Lung (tissue), 12 donors: Measurements from ENCODE around the gene GAL3ST1. TPM values are rescaled to one million over a fixed set of nuclear protein-coding genes. Genes with fewer than 3 reads are reported as not detected.

Source experiments
- ATAC-seq: fragments of 200-7000 bp; cut with Tn5 transposase; one replicate; pipeline ENCODE4 v1.9.1; 2020; ENCODE audit warnings: moderate number of reproducible peaks; ENCODE audit not compliant: insufficient read depth, low FRiP score
- DNase-seq, 3 donors: peaks; one replicate each; pipeline ENCODE4 v3.0.0-alpha.2; 2013 to 2017
- H3K27ac ChIP-seq, 2 donors: one replicate each; pipeline ENCODE4 v1.5.1; 2013; ENCODE audit warnings: mild to moderate bottlenecking in 2 of 2, moderate library complexity in 2 of 2, control low read depth in 1 of 2, inconsistent platforms in 1 of 2, low read depth in 1 of 2, low read length in 1 of 2
- H3K27me3 ChIP-seq, 3 donors: one replicate each; pipeline ENCODE4 v1.5.1; 2013; ENCODE audit warnings: low read length in 2 of 3; ENCODE audit not compliant: control insufficient read depth in 3 of 3, insufficient read depth in 3 of 3
- H3K36me3 ChIP-seq, 4 donors: one replicate each; pipeline ENCODE4 v1.5.1; 2013; ENCODE audit warnings: low read length in 4 of 4, mild to moderate bottlenecking in 1 of 4, moderate library complexity in 1 of 4; ENCODE audit not compliant: control insufficient read depth in 4 of 4, insufficient read depth in 4 of 4
- H3K4me1 ChIP-seq, 5 donors: one replicate each; pipeline ENCODE4 v1.5.1; 2013; ENCODE audit warnings: low read length in 5 of 5, mild to moderate bottlenecking in 2 of 5, moderate library complexity in 1 of 5; ENCODE audit not compliant: control insufficient read depth in 5 of 5, insufficient read depth in 5 of 5
- H3K4me3 ChIP-seq: one replicate; pipeline ENCODE4 v1.5.1; 2013; ENCODE audit warnings: mild to moderate bottlenecking, control low read depth, moderate library complexity
- H3K9ac ChIP-seq, 2 donors: one replicate each; pipeline ENCODE4 v1.5.1; 2013; ENCODE audit warnings: low read length in 2 of 2, control low read depth in 1 of 2; ENCODE audit not compliant: insufficient read depth in 1 of 2
- H3K9me3 ChIP-seq, 4 donors: one replicate each; pipeline ENCODE4 v1.5.1; 2013; ENCODE audit warnings: low read length in 3 of 4, mild to moderate bottlenecking in 1 of 4, moderate library complexity in 1 of 4; ENCODE audit not compliant: control insufficient read depth in 4 of 4, insufficient read depth in 3 of 4
- WGBS, 2 donors: extraction: QIAGEN DNeasy Blood & Tissue Kit; methylation state at CpG; one replicate each; pipeline ENCODE4 v1.1.7; 2013; 5-methylcytosine and 5-hydroxymethylcytosine counted together
- polyA plus RNA-seq, 2 donors: library from polyadenylated mRNA; stranded (reverse); fragments of 200-250 nt; gene quantifications; one replicate each; pipeline ENCODE4 v1.2.1, GENCODE V29; 2013
- total RNA-seq, 2 donors: library from RNA; depleted of rRNA in 1 of 2; stranded (reverse); fragments of >200 nt in 1 of 2; gene quantifications; one replicate each; pipeline ENCODE4 v1.2.1, GENCODE V29; 2014 to 2021
- TF ChIP-seq, protein P1 (sequence below): IDR thresholded peaks from 2 replicates; pipeline ENCODE4 v1.5.1; 2012; ENCODE audit warnings: mild to moderate bottlenecking; ENCODE audit errors: control extremely low read depth, extremely low read depth
- donor health status: control.
- donor health status: control.
- donor health status: Bipolar disorder and iron deficiency.
- donor health status: healthy.
- donor health status: DM: yes; HTN: yes; CAD: no.

The GAL3ST1 gene
- total and polyA plus RNA-seq, 4 donors: 0.72 to 4.0 (median 3.4) TPM

DNA sequence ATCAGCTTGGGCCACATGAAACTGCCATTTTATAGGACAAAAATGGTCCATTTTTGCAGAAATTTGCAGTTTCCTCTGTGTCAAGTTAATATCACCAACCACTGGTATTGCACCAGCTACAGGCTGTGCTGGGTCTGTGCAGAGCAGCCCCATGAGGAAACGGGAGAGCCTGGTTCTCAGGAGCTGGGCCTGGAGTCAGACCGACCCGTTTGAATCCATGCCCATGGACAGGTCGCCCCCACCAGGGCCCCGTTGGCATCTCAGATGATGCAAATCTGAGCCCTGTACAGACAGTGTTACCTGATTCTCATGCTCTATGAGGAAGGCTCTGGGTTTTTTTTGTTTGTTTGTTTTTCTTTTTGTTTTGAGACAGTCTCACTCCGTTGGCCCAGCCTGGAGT, 18.1 kb downstream of the GAL3ST1 start:
- TF ChIP-seq, protein P1, sequence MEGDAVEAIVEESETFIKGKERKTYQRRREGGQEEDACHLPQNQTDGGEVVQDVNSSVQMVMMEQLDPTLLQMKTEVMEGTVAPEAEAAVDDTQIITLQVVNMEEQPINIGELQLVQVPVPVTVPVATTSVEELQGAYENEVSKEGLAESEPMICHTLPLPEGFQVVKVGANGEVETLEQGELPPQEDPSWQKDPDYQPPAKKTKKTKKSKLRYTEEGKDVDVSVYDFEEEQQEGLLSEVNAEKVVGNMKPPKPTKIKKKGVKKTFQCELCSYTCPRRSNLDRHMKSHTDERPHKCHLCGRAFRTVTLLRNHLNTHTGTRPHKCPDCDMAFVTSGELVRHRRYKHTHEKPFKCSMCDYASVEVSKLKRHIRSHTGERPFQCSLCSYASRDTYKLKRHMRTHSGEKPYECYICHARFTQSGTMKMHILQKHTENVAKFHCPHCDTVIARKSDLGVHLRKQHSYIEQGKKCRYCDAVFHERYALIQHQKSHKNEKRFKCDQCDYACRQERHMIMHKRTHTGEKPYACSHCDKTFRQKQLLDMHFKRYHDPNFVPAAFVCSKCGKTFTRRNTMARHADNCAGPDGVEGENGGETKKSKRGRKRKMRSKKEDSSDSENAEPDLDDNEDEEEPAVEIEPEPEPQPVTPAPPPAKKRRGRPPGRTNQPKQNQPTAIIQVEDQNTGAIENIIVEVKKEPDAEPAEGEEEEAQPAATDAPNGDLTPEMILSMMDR: no peak
- no peak overlapping the region for H3K27ac ChIP-seq
- WGBS, 2 donors: 61 to 84% methylated on average over 6 of the region's 6 CpGs
- H3K27me3 ChIP-seq: no peaks in the 10 kb centered on the region
- no peaks in the 10 kb centered on the region for H3K36me3 ChIP-seq
- no peak for ATAC-seq
- no peak overlapping the region for H3K4me3 ChIP-seq
- no peaks in the 10 kb centered on the region for H3K4me1 ChIP-seq
- H3K9me3 ChIP-seq: no peaks in the 10 kb centered on the region
- no peak for DNase-seq
- H3K9ac ChIP-seq: no peak overlapping the region

DNA sequence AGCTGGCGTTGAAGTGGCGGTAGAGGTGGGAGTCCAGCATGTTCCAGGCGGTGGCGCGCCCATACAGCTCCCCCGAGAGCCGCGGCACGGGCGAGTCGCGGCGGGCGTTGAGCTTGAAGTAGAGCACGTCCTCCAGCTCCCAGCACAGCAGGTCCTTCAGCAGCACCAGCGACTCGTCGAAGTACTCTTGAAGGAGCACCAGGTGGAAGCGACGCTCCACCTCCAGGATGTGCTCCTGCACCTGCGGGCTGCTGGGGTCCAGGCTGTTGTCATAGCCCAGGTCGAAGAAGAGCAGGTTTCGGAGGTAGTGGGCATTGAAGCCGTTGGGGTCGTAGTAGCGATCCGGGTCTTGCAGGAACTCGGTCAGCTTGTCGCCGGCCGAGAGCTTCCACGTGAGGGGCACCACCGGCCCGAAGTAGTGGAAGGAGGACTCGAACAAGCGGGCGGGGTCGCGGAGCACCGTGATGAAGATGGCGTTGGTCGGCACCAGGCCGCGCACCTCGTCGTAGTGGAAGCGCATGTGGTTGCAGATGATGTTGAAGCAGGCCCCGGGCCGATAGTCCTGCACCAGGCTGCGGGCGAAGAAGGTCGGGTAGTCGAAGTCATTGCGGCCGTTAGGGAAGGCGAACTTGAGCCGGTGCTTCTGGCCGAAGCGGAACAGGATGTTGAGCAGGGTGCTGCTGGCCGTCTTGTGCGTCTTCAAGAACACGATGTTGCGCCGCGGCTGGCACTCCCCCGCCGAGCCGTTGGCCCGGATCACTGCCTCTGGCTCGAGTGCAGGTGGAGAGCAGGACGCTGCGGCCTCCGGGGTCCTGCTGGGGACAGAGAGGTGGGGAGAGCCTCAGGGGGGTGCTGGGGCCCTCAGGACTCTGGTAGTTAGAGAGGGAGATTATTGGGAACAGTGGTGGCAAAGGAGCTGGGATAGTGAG, 18.9 kb downstream of the GAL3ST1 start:
- TF ChIP-seq, protein P1: no peak
- H3K9ac ChIP-seq: no peak overlapping the region
- H3K27ac ChIP-seq: no peak overlapping the region
- DNase-seq (no peak), ATAC-seq (no peak)
- H3K27me3 ChIP-seq: no peaks in the 10 kb centered on the region
- no peaks in the 10 kb centered on the region for H3K4me1 ChIP-seq
- WGBS, 2 donors: 96 to 97% methylated on average over 69 to 73 of the region's 73 CpGs
- no peaks in the 10 kb centered on the region for H3K36me3 ChIP-seq
- no peaks in the 10 kb centered on the region for H3K9me3 ChIP-seq
- no peak overlapping the region for H3K4me3 ChIP-seq

DNA sequence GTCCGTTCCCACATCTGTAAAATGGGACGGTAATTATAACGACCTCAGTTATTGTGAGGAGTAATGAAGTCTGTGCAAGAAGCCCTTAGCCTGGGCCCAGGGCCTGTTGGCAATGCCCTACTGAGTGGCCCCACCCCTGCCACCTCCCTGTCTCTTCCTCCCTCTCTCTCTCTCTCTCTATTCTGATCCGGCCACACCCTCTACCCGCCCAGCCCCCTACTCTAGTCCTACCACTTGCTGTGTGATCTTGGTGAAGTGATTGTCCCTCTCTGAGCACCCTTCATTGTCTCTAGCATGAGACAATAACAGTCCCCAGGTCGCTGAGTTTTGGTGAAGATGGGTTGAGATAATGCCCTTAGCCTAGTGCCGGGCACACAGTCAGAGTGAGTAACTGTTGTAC, 20.5 kb downstream of the GAL3ST1 start:
- Histone ChIP-seq H3K36me3 (no peaks in the 10 kb centered on the region), H3K27ac (no peak overlapping the region), H3K9ac (no peak overlapping the region), H3K4me3 (no peak overlapping the region), H3K27me3 (no peaks in the 10 kb centered on the region), H3K9me3 (no peaks in the 10 kb centered on the region), H3K4me1 (no peaks in the 10 kb centered on the region)
- no peak for DNase-seq
- WGBS, 2 donors: 82 to 91% methylated on average over 7 of the region's 7 CpGs
- TF ChIP-seq, protein P1: no peak
- no peak for ATAC-seq
